BLaER1 (cell line): Measurements from ENCODE around the gene ERP27.

ENCODE experiments used
- H3K27ac ChIP-seq: shearing (Covaris generic); formaldehyde crosslinking; 2 replicates; pipeline ENCODE4 v1.8.1; 2022
- H3K27me3 ChIP-seq: shearing (Covaris generic); formaldehyde crosslinking; 2 replicates; pipeline ENCODE4 v1.8.1; 2022
- H3K36me3 ChIP-seq: shearing (Covaris generic); formaldehyde crosslinking; 2 replicates; pipeline ENCODE4 v1.8.1; 2022
- H3K4me1 ChIP-seq: shearing (Covaris generic); formaldehyde crosslinking; 2 replicates; pipeline ENCODE4 v1.8.1; 2022
- H3K4me2 ChIP-seq: shearing (Covaris generic); formaldehyde crosslinking; 2 replicates; pipeline ENCODE4 v1.8.1; 2022
- H3K4me3 ChIP-seq: shearing (Covaris generic); formaldehyde crosslinking; 2 replicates; pipeline ENCODE4 v1.8.1; 2022
- H3K9ac ChIP-seq: shearing (Covaris generic); formaldehyde crosslinking; 2 replicates; pipeline ENCODE4 v1.8.1; 2022
- H3K9me3 ChIP-seq: shearing (Covaris generic); formaldehyde crosslinking; 2 replicates; pipeline ENCODE4 v1.8.1; 2022
- H4K20me1 ChIP-seq: shearing (Covaris generic); formaldehyde crosslinking; 2 replicates; pipeline ENCODE4 v1.8.1; 2022
- Cebpa-rat ChIP-seq: shearing (Covaris generic); IDR thresholded peaks from 2 replicates; pipeline ENCODE4 v1.8.1; 2022

ERP27 gene

DNA sequence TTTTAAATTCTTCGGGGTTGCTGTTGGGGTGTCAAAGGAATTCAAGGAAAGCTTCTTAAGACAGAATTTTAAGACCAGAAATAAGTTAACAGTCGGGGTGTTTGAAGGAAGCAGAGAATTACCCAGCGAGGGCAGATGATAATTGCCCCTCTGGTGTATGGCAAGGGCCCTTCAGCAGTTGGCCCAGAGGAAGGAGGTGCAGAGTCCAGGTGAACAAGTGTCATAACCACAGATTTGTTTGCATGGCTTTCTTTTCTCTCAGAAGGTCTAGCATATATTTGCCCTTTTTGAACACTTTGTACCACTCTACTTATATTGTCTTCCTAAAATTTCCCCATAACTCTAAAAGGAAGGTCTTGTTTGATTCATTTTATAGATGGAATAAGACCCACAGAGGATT is 36.3 kb upstream of the ERP27 start:
- Histone ChIP-seq H3K4me3 (no peak overlapping the region), H3K27me3 (no peaks in the 10 kb centered on the region), H3K9me3 (peaks cover 6% of the 10 kb centered on the region; the same call in 1 of the 2 replicates), H3K36me3 (no peaks in the 10 kb centered on the region), H3K4me1 (peaks cover 5% of the 10 kb centered on the region), H3K9ac (no peak overlapping the region), H3K27ac (no peak overlapping the region), H3K4me2 (no peak overlapping the region), H4K20me1 (no peaks in the 10 kb centered on the region)
- no peak for TF ChIP-seq Cebpa-rat

DNA sequence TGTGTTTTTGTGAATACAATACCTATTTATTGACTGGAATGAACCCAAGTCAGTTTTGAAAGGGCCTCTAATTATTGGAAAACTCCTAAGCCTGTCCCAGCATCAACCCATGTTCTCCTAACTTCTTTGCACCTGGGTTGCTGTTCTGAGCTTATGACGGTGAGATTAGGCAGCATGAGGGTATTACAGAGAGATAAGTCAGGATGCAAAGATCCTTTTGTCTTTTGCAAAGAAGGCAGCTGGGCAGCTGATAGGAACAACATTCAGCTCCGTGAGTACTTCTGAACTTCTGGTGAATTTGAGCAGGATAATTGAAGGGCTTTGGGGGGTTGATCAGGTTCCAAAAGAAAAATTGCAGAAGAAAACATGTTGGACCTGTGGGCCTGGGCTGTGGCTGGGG is 34.5 kb upstream of the ERP27 start, which contains the start of gene PDE6H:
Gene PDE6H, plus strand, starts transcription at position 227 of the 400 bp plus-strand sequence. CDS start 4,971 bp downstream, outside the sequence.
- Histone ChIP-seq H3K27me3 (no peaks in the 10 kb centered on the region), H3K9me3 (peaks cover 6% of the 10 kb centered on the region; the same call in 1 of the 2 replicates), H4K20me1 (no peaks in the 10 kb centered on the region), H3K4me3 (no peak within 1 kb of the TSS), H3K27ac (no peak within 1 kb of the TSS), H3K36me3 (no peaks in the 10 kb centered on the region), H3K9ac (no peak within 1 kb of the TSS), H3K4me2 (no peak within 1 kb of the TSS), H3K4me1 (peaks cover 6% of the 10 kb centered on the region; the same call in 1 of the 2 replicates)
- TF ChIP-seq Cebpa-rat, result no peak

DNA sequence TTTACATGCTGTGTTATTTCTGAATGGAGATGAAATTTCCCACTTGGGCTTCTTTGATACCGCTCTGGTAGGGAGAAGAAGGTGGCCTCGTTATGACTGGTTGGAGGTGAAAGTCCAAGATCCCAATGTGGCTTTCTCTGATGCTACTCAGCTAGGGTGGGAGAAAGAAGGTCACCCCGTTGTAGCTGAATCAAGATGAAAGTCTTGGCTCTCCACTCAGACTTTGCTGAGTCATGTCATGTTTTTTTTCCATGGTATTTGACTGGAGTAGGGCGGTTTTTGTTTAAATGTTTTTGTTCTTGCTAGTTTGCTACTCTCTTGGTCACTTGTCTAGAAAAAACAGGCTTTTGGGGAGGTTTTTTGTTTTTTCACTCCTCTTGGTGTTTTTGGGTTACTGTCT is 32.1 kb upstream of the ERP27 start:
- no peak overlapping the region for H3K4me2 ChIP-seq
- TF ChIP-seq Cebpa-rat, result no peak
- no peaks in the 10 kb centered on the region for H4K20me1 ChIP-seq
- no peaks in the 10 kb centered on the region for H3K36me3 ChIP-seq
- no peaks in the 10 kb centered on the region for H3K27me3 ChIP-seq
- H3K4me1 ChIP-seq, result peaks cover 6% of the 10 kb centered on the region; the same call in 1 of the 2 replicates
- no peak overlapping the region for H3K27ac ChIP-seq
- peaks cover 6% of the 10 kb centered on the region; the same call in 1 of the 2 replicates for H3K9me3 ChIP-seq
- no peak overlapping the region for H3K9ac ChIP-seq
- H3K4me3 ChIP-seq, result no peak overlapping the region

DNA sequence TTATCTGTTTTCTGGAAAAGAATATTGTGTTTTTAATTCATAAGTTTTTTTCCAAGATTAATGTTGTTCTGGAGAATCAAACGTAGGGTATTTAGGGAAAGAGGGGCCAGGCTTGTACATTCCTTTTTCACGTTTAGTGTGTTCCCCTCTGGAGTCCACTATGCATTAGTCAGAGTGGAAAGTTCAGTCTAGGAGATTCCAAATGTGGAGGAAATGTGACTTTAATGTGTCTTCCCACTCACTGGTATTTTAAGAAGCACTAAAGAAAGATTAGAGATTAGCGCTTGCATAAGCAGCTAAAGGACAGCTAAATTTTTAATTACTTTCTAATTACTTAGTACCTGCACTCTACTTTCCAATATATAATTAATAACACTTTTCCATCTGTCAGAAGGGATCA is 30.1 kb upstream of the ERP27 start:
- Histone ChIP-seq H3K4me1 (peaks cover 20% of the 10 kb centered on the region), H3K9me3 (peaks cover 6% of the 10 kb centered on the region; the same call in 1 of the 2 replicates), H3K9ac (no peak overlapping the region), H3K4me2 (no peak overlapping the region), H3K27ac (no peak overlapping the region), H3K27me3 (no peaks in the 10 kb centered on the region), H3K4me3 (no peak overlapping the region), H4K20me1 (no peaks in the 10 kb centered on the region), H3K36me3 (no peaks in the 10 kb centered on the region)
- no peak for TF ChIP-seq Cebpa-rat

DNA sequence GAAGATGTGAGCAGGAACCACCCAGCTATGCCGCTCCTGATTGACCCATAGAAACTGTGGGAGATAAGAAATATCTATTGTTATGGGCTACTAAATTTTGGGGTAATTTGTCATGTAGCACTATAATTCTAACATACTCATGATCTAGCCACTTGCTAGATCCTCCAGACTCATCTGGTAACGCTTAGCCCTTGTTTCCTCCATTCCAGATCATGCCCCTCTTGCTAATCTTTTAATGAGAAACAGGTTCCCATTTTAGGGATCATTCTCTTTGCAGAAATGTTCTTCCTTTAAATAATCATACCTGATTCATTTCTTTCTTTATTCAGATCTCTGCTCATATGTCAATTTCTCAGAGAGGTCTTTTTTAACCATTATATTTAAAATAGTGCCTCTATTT is 26.9 kb upstream of the ERP27 start:
- Histone ChIP-seq H3K9me3 (peaks cover under 1% of the 10 kb centered on the region; the same call in 1 of the 2 replicates), H3K4me1 (peaks cover 30% of the 10 kb centered on the region), H3K27me3 (no peaks in the 10 kb centered on the region), H3K27ac (no peak overlapping the region), H3K36me3 (no peaks in the 10 kb centered on the region), H4K20me1 (no peaks in the 10 kb centered on the region), H3K9ac (no peak overlapping the region), H3K4me3 (no peak overlapping the region), H3K4me2 (no peak overlapping the region)
- TF ChIP-seq Cebpa-rat, result no peak

DNA sequence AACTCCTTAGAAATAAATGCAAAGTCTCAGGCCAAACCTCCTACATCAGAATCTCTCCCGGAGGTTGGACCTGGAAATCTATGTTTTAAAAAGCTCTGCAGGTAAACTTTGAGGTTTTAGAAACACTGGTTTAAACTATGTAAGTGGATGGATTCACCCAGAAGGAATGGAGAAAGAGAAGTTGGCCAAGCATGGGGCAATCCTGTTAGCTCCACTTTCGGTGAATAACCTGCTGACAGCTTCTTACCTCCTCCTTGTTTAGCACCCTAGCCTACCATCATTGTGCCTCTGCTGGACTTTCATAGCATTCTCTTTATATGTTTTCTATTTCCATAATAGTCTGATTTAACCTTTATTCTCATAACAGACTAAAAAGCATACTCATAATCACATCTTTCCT is 26.1 kb upstream of the ERP27 start:
- H3K4me3 ChIP-seq, result no peak overlapping the region
- H3K4me2 ChIP-seq, result no peak overlapping the region; the same call in 1 of the 2 replicates
- H3K36me3 ChIP-seq, result no peaks in the 10 kb centered on the region
- H3K27me3 ChIP-seq, result no peaks in the 10 kb centered on the region
- H3K27ac ChIP-seq, result peak overlapping the region; percentile 96; the same call in 1 of the 2 replicates
- H3K9ac ChIP-seq, result no peak overlapping the region
- H3K4me1 ChIP-seq, result peaks cover 27% of the 10 kb centered on the region
- no peaks in the 10 kb centered on the region for H3K9me3 ChIP-seq
- H4K20me1 ChIP-seq, result peaks cover 6% of the 10 kb centered on the region
- TF ChIP-seq Cebpa-rat, result no peak

DNA sequence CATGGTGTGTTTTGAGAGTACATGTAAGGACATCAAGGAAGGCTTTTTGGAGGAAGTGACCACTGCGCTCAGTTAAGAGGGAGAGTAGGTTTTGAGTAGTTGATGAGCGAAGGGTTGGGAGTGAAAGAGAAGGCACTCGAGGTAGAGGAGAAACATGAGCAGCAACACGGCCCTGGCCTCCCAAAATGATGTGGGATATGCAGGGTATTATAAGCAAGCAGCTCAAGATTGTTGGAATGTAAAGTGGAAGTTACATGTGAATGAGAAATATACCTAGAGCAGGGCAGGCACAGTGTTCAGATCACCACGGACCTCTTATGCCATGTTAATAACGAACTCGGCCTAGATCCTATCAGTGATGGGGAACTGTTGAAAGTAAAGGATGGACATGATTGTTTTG is 25.2 kb upstream of the ERP27 start:
- peak overlapping the region; percentile 96 for H3K27ac ChIP-seq
- no peaks in the 10 kb centered on the region for H3K9me3 ChIP-seq
- H4K20me1 ChIP-seq, result peaks cover 15% of the 10 kb centered on the region
- no peak for TF ChIP-seq Cebpa-rat
- H3K27me3 ChIP-seq, result no peaks in the 10 kb centered on the region
- H3K4me3 ChIP-seq, result 0 out of 2 replicates have a peak overlapping the region, but pooled peaks have one; percentile 83
- peaks cover 24% of the 10 kb centered on the region for H3K4me1 ChIP-seq
- no peaks in the 10 kb centered on the region for H3K36me3 ChIP-seq
- peak overlapping the region; percentile 93 for H3K4me2 ChIP-seq
- no peak overlapping the region; the same call in 1 of the 2 replicates for H3K9ac ChIP-seq

DNA sequence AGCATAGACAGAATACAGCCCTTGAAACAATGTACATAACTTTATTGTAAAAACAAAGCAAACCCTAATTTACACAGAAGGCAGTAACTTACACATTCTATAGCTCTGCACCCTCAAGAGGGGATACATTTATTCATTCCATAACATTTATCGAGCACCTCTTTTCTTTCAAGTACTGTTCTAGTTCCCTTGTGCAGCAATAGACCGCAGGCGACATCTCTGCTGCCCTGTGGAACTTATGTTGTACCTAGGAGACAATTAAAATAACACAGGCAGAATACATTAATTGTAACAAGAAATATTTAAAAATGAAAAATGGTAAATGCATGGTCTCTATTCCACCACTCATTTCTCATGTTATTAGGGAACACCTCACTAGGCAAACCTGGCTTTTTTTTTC is 24.5 kb upstream of the ERP27 start:
- H3K27me3 ChIP-seq, result no peaks in the 10 kb centered on the region
- no peaks in the 10 kb centered on the region for H3K36me3 ChIP-seq
- peaks cover 22% of the 10 kb centered on the region for H4K20me1 ChIP-seq
- peak overlapping the region; percentile 96 for H3K27ac ChIP-seq
- peaks cover 31% of the 10 kb centered on the region for H3K4me1 ChIP-seq
- H3K4me2 ChIP-seq, result peak overlapping the region; percentile 93
- no peak for TF ChIP-seq Cebpa-rat
- H3K4me3 ChIP-seq, result peak overlapping the region; percentile 83
- H3K9me3 ChIP-seq, result no peaks in the 10 kb centered on the region
- peak overlapping the region; percentile 90 for H3K9ac ChIP-seq

DNA sequence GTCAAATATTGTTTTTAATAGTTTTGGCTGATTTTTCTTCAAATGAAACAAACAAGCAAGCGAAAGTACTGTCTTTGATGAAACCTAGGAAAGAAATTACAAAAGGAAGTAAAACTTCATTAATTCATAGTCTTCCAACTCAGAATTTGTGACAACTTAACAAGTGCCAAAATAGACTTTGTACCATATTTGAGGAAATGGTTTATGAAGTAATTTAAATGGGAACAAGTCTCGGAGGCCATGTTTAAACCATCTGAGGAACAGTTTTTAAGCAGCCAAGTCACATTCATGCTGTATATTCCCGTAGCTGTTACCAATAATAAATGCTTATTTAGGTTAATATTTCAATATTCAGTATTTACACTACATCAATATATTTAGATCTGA is 23.8 kb upstream of the ERP27 start:
- peaks cover 37% of the 10 kb centered on the region for H3K4me1 ChIP-seq
- no peaks in the 10 kb centered on the region for H3K27me3 ChIP-seq
- no peaks in the 10 kb centered on the region for H3K9me3 ChIP-seq
- peak overlapping the region; percentile 90 for H3K9ac ChIP-seq
- peak overlapping the region; percentile 83 for H3K4me3 ChIP-seq
- H3K4me2 ChIP-seq, result peak overlapping the region; percentile 93
- H3K27ac ChIP-seq, result peak overlapping the region; percentile 96
- 0 out of 2 replicates have a peak, but pooled peaks cover under 1% of the 10 kb centered on the region for H3K36me3 ChIP-seq
- no peak for TF ChIP-seq Cebpa-rat
- H4K20me1 ChIP-seq, result peaks cover 29% of the 10 kb centered on the region

DNA sequence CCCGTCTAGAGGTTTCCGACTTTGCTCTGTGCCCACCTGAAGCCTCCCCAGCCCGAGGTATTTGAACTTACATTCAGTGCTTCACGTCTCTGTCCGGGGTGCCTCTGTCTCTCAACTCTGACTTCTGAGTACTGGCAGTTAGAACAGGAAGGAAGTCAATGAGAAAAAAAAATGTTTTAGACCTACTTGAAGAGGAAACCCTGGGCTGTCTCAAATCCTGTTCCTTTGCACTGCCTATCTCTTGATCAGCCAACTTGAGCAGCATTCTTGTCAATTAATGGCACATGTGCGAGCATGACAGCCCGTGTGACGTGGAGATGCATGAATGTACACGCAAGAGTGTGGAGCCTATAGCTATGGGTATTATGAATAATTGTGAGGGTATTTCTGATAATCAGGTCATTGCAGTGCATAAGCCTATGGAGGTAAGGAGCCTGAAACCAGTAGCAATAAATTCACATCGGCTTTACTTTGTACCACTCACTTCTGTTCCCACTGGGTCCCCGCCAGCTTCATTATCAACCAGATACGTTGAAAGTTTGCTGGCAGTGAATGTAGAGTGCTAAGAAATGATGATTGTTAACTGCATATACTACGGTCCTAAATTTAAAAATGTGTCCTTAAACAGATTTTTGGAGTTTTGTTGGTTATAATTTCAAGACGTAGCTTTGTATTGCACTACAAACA is 23.3 kb upstream of the ERP27 start, which contains the start of gene ARHGDIB:
Gene ARHGDIB, minus strand, starts transcription at position 136 of the 687 bp plus-strand sequence. CDS start 10,889 bp downstream, outside the sequence.
- Histone ChIP-seq H3K4me3 (peak within 1 kb of the TSS; percentile 83), H4K20me1 (peaks cover 34% of the 10 kb centered on the region), H3K4me1 (peaks cover 43% of the 10 kb centered on the region), H3K9me3 (no peaks in the 10 kb centered on the region), H3K27ac (peak within 1 kb of the TSS; percentile 96), H3K9ac (peak within 1 kb of the TSS; percentile 90), H3K27me3 (no peaks in the 10 kb centered on the region), H3K36me3 (peaks cover 6% of the 10 kb centered on the region; the same call in 1 of the 2 replicates), H3K4me2 (peak within 1 kb of the TSS; percentile 93)
- TF ChIP-seq Cebpa-rat, result no peak
